ENCODE results near the gene PCGF3. TPM values are rescaled to one million over a fixed set of nuclear protein-coding genes. Genes with fewer than 3 reads are reported as not detected.
"Not testable (repeated sequence)": the region's sequence is repeated elsewhere in the genome, so short reads cannot be mapped to it uniquely, and the experiment has no call there.

The PCGF3 gene
- total RNA-seq, 1 experiment from 2014 or later = 33.3 TPM

- DNase-seq (ENCODE audit: low read depth) = peak; percentile 26
These were observed 56.9 kb downstream of the PCGF3 start for GRCh38 chr4:762211-763190.

GRCh38 chr4:763191-763810 lies 57.7 kb downstream of the PCGF3 start:
- no peak for DNase-seq (ENCODE audit: low read depth)

GRCh38 chr4:763922-764321 lies 58.3 kb downstream of the PCGF3 start:
- DNase-seq (ENCODE audit: low read depth) = no peak

- no peak for DNase-seq (ENCODE audit: low read depth)
These were observed 59.0 kb downstream of the PCGF3 start for GRCh38 chr4:764405-765169.

GRCh38 chr4:766152-766515 lies 60.5 kb downstream of the PCGF3 start:
- peak; percentile 64 for DNase-seq (ENCODE audit: low read depth)

- no peak for DNase-seq (ENCODE audit: low read depth)
These were observed 61.1 kb downstream of the PCGF3 start for GRCh38 chr4:766559-767283.

GRCh38 chr4:768076-768475 lies 62.4 kb downstream of the PCGF3 start:
- no peak for DNase-seq (ENCODE audit: low read depth)

GRCh38 chr4:768995-769394 lies 63.4 kb downstream of the PCGF3 start:
- DNase-seq (ENCODE audit: low read depth) = no peak

- no peak for DNase-seq (ENCODE audit: low read depth)
These were observed 63.9 kb downstream of the PCGF3 start for GRCh38 chr4:769511-769910.

GRCh38 chr4:770022-770421 lies 64.4 kb downstream of the PCGF3 start:
- DNase-seq (ENCODE audit: low read depth) = no peak

- no peak for DNase-seq (ENCODE audit: low read depth)
These were observed 65.8 kb downstream of the PCGF3 start for GRCh38 chr4:771464-771863.

GRCh38 chr4:772118-772517 lies 66.5 kb downstream of the PCGF3 start:
- DNase-seq (ENCODE audit: low read depth) = no peak

- no peak for DNase-seq (ENCODE audit: low read depth)
These were observed 67.1 kb downstream of the PCGF3 start for GRCh38 chr4:772776-773175.

GRCh38 chr4:773214-773613 lies 67.6 kb downstream of the PCGF3 start:
- no peak for DNase-seq (ENCODE audit: low read depth)

- DNase-seq (ENCODE audit: low read depth) = not testable (repeated sequence)
These were observed 68.9 kb downstream of the PCGF3 start for GRCh38 chr4:774419-775092.

- not testable (repeated sequence) for DNase-seq (ENCODE audit: low read depth)
These were observed 69.9 kb downstream of the PCGF3 start for GRCh38 chr4:775485-775884.

GRCh38 chr4:776743-777441 lies 71.3 kb downstream of the PCGF3 start:
- no peak for DNase-seq (ENCODE audit: low read depth)

GRCh38 chr4:777520-778262 lies 72.1 kb downstream of the PCGF3 start:
- DNase-seq (ENCODE audit: low read depth) = no peak

- DNase-seq (ENCODE audit: low read depth) = no peak
These were observed 73.9 kb downstream of the PCGF3 start for GRCh38 chr4:779555-779954.

- DNase-seq (ENCODE audit: low read depth) = not testable (repeated sequence)
These were observed 74.6 kb downstream of the PCGF3 start for GRCh38 chr4:780255-780654.

Data from M059J (cell line).